ENCODE results near the gene C22orf23.

GRCh38 chr22:37972527-37972926 lies 19.1 kb upstream of the C22orf23 start:
- TF ChIP-seq CTCF (IDR thresholded peaks at IDR 0.05) = no peak
- TF ChIP-seq POLR2A (IDR thresholded peaks at IDR 0.05) = no peak

Data from Peyer's patch (tissue), 4 donors.